HG03139 (cell line): Measurements from ENCODE around the gene LDHAL6B.

ENCODE experiments used
- ATAC-seq: cut with Tn5 transposase; IDR thresholded peaks from one replicate; pipeline ENCODE4 v1.9.1; 2021; ENCODE audit not compliant: unreplicated experiment

The LDHAL6B gene

DNA sequence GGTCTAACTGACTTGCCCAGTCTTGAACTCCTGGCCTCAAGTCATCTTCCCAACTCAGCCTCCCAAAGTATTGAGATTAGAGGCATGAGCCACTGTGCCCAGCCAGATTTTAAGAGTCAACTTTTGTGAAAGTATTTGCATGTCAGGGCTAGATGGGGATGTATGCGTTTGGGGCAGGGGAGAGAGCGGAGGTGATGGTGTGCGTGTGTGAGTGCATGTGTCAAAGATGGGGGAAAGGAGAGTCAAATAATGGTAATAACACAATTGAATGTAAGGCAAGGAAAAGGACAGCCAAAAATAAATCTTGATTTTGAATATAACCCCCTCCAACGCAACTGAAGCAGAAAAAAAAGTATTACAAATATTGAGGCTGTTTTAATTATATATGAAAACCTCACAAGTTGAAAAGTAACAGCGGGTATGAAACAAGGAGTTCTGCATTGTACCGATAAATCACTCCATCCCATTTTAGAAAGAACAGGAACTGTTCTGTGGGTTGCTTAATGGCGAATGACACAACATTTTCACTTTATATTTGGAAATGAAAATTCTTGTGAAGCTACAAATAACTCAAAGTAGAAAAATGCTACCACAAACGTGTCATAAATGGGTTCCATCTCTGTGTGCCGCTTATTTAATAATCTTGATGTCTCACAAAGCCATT lies 29.9 kb upstream of the LDHAL6B start:
- no peak for ATAC-seq

DNA sequence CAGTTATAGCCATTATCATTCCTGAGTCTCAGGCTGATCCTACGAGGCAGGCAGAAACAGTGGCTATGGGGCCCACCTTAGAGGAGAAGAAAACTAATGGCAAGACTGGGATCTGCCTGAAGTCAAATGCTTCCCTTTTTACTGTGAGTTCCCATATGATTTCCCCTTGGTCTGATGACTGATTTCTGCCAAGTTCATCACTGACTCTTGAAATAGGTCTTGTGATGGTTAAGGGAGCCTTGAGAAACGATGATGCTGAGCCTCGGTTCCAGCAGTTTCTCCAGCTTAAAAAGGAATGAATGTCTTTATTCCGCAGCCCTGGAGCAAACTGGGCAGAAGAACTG lies 29.4 kb upstream of the LDHAL6B start:
- no peak for ATAC-seq

DNA sequence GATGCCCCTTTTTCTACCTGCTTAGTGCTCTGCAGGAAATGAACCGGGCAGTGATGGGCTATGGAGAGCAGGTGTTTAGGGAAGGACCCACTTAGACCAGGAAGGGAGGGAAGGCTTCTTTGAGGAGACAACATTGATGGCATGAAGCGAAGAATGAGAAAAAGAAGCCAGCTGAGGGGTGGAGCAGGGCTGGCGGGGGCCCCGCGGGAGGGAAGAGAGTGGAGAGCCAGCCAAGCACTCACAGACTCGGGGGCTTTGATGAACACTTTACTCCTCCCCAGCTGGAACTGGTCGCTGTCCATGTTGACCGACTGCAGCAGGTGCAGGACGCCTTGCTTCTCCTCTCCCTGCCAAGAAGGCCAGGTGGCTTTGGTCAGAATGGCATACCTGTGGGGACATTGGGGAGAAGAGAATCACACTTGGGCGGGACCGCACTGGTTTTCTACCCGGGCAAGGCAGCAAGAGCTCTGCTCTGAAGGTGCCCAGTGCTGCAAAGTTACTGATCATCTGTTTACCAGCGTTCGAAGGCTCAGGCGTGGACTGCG lies 28.4 kb upstream of the LDHAL6B start:
- ATAC-seq: no peak

DNA sequence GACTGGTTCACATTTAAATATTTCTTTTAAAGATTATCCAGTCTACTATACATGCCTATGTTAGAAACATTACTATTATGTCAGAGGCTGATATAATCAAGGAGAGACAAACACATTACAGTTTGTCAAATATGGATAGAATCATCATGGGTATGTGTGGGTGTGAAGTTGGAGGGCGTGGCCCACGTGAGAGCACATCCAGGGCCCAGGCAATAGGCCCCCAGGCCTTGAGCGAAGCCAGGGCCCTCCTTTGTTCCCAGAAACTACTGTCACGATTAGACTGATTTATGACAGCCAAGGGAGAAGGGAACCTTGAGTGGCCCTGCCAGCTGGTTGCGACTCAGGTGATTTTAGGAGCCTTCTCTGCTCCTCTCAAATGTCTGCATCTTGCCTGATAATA lies 26.9 kb upstream of the LDHAL6B start:
- ATAC-seq: no peak

DNA sequence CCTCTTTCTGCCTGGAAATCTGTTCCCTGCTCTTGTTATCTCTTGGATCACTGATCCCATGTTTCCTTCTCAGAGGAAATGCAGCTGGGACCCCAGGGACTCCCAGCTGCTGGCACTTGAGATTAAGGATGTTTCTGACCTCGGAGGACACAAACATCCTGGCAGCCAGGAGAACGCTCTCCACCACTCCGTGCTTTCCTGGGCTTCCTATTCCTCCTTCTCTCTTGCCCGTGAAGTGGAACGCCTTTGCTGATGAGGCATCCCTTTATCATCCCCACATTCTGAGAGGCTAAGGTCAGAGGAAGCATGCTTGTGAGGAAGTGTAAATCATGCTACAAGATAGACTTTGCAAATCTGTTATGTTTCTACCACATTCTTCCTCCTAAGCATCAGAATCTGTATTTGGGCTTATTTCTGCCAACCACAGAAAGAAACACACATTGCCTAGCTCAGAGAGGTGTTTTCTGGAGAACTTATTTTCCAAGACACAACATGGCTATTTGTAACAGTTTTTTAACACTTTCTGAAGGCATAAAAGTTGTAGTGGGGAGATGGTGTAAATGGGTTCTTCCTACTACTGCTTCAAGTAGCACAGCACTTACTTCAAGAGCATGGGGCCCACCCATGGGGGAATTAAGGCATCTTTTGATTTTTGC lies 25.6 kb upstream of the LDHAL6B start:
- no peak for ATAC-seq

DNA sequence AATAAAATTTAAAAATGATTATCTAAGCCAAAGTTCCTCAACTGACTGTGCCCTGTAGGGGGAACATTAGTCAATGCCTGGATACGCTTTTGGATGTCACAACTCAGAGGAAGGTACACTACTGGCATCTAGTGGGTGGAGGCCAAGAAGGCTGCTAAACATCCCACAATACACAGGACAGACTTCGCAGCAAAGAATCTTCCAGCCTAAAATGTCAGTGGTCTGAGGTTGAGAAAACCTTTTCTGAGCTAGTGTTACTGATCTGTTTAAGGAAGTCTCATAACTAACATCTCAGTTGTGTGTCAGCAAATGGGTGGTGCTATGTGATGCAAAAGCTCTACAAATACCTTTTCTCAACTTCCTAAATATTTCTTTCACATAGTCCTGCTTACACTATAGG lies 20.9 kb upstream of the LDHAL6B start:
- ATAC-seq: no peak

DNA sequence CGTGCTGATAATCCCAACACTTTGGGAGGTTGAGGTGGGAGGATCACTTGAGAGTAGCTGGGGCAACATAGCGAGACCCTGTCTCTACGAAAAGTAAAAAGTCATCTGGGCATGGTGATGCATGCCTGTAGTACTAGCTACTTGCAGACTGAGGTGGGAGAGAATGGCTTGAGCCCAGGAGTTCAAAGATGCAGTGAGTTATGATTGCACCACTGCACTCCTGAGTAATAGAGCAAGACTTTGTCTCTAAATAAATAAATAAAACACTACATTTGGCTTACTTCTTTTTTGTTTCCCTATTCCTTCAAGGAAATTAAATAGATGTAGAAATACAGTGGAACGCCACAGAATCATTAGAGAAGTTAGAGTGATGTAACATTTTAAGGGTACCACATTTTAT lies 20.1 kb upstream of the LDHAL6B start:
- no peak for ATAC-seq

DNA sequence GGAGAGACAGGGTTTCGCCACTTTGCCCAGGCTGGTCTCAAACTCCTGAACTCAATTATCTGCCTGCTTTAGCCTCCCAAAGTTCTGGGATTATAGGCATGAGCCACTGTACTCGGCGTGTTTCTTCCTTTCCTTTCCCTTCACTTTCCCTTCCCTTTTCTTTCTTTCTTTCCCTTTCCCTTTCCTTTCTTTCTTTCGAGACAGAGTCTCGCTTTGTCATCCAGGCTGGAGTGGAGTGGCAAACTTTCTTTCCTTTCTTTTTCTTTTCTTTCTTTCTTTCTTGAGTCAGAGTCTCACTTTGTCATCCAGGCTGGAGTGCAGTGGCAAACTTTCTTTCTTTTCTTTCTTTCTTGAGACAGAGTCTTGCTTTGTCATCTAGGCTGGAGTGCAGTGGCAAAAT lies 17.4 kb upstream of the LDHAL6B start:
- ATAC-seq: no peak

DNA sequence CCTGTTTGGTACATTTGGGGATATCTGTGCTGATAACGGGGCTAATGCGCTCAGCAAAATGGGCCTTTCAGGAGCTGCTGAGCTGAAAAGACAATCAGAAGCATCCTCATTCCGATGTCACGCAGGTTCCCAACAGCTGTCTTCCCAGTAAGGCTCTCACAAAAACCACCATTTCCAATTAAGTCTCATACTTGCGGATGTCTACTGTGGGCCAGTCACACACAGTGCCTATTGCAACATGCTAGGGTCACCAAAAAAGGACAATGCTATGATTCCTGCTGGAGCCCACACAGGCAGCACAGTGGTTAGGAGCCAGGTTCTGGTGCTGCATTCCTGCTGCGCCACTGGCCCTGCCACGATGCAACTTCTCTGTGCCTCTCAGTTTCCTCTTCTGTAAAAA lies 16.4 kb upstream of the LDHAL6B start:
- ATAC-seq: no peak

DNA sequence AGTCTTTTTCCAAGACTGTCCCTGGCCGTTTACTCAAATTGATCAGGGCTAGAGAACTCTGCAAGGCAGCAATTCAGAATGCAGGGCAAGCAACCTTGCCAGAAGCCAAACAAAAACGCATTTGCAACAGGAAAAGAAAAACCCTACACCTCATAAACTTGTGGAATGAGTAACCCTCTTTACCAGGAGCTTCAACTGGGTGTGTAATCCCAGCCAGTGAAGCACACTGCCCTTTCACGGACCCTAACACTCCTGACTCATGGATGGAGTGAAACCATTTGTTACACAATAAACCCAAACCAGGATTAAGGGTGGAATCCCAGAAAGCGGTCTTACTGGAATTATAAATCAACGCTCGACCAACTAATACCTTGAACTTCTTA lies 14.8 kb upstream of the LDHAL6B start:
- ATAC-seq: no peak

DNA sequence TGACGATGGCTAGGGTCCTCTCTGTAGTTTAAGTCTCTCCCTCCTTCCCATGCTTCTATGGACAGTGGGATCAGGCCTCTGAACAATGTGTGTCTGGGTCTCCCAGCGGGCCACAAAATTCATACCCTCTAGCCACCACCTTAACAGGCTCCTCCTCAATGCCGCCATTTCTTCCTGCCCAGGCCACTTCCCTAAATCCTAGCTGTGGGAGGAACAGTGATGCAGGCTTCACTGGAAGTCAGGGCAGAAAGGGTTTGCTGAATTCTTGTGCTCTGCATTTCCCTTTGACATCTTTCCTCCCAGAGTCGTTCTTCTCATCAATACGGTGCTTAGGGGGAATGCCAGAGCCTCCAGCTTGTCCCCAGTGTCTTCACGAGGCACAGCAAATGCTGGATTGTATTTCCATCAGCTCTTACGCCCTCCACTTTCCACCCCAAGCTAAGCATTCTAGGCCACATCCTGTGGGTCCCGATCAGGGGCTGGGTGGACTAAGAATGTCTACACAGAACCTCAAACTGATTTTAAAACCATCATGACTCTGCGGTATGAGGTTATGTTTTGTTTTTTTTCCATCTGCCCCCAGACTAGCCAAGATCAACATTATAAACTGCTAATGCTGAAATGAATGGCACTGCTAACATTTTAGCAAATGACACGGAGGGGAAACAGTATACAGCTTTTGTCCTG lies 11.9 kb upstream of the LDHAL6B start:
- ATAC-seq: no peak

DNA sequence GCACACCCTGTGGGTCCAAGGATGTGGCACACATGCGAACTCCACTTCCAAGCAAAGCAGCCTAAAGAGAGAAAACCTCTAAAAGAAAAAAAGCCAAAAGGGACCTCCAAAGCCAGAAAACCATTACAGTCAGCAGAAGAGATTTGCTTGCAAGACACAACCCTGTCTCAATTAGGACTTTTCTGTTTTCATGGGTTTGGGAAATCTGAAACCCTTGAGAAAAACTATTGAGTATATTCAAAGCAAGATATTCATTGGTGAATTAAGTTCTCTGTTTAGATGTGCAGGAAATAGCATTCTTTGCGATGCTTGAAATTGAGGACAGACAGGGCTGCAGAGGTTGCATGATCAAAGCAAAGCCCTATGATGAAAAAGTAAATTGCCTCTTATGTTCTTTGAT lies 10.2 kb upstream of the LDHAL6B start:
- ATAC-seq: no peak

DNA sequence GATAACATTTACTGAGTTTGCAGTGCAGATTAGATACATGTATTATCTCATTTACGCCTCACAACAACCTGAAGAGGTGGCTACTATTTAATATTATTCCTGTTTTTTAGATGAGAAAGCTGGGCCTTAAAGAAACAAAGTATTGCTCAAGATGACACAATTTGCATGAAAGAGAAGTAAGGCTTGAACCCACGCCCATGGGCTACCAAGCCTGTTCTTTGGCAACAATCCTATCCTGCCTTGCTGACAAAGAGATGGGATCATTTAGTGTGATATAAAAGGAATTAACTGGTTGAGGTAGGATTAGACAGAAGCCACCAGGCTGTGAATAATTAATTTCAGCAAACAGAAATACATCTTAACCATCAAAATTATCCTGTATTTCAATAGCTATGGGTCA lies 9.2 kb upstream of the LDHAL6B start:
- ATAC-seq: no peak

DNA sequence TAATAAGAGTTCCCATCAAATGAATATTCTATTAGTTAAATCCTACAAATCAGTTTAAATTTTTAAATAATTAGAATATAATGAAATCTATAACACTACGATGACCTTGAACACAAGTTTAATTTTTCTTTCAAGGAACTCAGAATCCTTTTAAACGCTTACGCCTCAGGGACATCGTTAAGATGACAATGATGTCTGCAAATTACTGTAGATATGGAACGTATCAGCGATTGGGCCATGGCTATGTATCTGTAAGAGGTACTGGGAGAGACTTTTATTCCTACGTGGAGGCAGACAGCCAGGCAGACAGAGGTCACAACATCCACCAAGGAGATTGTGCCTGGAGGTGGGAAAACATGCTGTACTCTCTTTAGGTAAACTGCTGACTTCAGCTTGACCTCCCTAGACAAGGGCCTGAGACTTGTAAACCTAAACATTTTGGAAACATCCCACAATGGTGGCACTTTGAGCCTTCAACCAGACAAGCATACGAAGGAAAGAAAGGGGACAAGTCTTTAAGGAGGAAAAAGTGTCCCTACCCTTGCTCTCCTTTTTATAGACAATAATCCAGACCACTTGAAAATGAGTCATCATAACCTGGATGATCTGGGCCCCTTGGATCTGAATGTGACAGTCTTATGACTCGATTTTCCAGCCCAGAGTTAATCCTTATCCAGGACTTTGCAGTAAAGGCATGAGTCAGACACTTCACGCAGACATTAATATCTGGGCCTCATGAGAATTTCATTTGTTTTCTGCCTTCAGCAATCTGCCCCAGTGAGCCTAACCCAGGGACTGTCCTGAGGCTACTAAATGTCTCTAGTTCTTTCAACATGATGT lies 6.8 kb upstream of the LDHAL6B start:
- ATAC-seq: no peak

DNA sequence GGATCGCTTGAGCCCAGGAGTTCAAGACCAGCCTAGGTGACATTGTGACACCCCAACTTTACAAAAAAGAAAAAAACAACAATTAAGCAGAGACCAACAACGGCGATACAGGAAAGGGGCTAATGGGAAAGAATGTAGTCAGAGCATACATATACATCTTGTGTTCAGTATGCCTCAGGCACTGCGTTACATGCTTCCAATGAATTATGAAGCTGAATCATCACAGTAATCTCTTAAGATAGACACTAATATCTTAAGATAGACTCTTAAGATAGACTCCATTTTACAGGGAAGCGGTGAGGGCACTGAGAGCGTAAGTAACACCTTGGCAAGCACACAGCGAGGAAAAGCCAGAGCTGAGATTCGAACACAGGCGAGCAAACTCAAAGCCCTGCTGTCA lies 6.1 kb upstream of the LDHAL6B start:
- no peak for ATAC-seq

DNA sequence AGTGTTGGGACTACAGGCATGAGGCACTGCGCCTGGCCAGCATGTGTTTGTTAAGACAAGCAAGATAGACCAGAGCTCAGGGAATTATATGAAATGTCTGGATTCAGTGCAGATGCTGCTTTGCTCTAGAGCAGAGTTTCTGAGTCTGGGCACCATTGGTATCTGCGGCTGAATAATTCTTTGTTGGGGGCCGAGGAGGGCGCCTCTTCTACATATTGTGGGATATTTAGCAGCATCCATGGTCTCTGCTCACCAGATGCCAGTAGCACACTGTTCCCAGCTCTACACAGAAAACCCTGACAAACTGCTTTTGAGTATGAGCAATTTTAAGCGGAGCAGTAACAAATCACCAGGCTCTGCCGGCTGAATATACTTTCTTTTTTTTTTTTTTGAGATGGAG lies 3.6 kb upstream of the LDHAL6B start:
- no peak for ATAC-seq

DNA sequence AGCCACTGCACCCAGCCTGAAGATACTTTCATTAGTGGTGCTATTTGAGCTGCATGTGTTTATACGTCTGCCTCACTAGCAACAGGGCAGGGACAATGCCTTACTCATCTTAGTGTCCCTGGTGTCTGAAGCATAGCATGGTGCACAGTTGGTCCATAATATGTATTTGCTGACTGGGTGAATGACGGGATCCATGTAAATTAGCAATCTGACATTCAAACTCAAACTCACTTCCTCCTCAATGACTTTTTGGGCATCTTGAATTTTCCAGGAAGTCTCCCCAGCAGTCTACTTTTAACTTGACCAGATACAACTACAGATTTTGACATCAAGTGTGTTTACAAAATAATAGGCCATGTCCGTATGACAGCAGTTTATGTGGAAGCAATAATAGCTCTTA lies 3.0 kb upstream of the LDHAL6B start:
- no peak for ATAC-seq

DNA sequence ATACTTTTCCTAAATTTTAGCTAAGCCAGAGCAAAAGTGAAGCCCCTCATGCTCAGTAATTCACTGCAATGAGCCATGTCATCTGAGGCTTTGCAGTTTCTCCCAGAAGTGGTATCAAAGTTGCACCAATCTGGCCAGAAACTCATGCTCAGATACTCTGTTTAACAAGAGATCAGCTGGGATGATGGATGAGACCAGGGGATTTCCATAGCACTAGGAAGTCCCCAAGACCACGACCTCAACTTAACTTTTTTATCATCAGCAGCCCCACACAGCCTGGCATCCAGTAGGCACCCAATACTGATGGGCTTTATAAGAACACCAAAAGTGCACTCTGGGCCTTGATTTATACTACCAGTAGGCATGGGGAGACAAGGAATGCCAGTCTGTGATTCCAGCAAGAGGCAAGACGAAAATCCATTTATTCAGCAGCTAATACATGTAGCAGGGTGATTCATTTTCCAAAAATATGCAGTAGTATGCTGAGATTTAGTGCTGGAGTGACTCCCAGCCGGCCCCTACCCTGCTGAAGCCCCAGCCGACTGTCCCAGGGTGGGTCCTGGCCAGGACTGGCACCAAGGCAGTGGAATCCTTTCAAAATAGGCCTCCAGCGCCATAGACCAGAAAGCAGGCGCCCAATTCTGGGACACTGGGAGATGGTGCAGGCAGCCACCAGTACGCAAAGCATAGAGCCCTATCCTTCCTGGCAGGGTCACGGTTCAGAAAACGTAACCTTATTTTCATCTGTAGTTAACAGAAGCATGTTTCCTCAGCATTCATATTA lies 612 bp upstream of the LDHAL6B start:
- ATAC-seq: no peak

DNA sequence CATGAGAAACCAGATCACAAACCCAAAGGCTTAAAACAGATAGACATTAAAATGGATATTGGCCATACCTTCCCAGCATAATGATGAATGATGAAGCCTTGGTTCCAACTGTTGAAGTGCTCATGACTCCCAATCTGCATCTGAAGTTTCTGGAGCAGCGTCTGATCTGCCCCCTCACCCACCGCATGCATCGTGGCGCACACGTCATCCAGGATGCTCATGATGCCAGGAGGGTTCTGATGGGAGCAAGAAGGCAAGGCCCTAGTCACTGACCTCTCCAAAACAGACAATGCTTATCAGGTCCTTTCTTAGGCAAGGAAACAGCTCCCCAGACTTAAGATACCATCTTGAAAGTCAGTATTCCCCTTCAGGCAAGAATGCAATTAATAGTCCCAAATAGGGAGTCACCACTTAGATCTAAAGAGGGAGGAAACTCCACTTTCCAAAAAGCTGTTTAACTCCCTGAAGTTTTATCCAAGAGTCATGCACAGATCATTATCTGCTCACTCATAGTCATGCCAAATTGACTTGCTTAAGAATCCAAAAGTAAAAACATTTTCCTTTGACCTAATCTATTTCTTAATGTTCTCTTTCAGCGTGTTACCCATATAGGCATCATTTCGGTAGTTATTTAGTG lies 2.1 kb downstream of the LDHAL6B start:
- ATAC-seq: no peak

DNA sequence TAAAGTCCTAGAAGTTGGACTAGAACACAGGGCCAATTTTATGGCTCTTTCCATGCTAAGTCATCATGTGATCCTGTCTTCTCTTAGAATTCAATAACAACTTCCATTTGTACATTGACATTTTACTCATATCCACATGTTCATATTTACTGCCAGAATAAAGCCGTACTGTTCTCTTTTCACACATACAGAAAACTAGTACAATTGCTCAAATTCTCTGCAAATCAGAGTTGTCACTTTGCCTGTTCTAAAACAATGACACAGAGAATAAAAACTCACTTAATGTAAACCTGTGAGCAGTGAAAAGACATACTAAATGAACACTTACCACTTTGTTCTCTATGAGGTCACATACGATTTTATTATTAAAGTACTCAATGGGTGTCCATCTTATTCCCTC lies 3.5 kb downstream of the LDHAL6B start:
- no peak for ATAC-seq
